ENCODE data around the gene RAB33B. TPM values are rescaled to one million over a fixed set of nuclear protein-coding genes. Genes with fewer than 3 reads are reported as not detected.
"Not testable (repeated sequence)": the region's sequence is repeated elsewhere in the genome, so short reads cannot be mapped to it uniquely, and the experiment has no call there.

Gene RAB33B
- total RNA-seq = 10 to 100 TPM in 3 of 4 donors, 1 to 10 TPM in 1; 7.9 to 13.6 (median 12.0) TPM

DNA sequence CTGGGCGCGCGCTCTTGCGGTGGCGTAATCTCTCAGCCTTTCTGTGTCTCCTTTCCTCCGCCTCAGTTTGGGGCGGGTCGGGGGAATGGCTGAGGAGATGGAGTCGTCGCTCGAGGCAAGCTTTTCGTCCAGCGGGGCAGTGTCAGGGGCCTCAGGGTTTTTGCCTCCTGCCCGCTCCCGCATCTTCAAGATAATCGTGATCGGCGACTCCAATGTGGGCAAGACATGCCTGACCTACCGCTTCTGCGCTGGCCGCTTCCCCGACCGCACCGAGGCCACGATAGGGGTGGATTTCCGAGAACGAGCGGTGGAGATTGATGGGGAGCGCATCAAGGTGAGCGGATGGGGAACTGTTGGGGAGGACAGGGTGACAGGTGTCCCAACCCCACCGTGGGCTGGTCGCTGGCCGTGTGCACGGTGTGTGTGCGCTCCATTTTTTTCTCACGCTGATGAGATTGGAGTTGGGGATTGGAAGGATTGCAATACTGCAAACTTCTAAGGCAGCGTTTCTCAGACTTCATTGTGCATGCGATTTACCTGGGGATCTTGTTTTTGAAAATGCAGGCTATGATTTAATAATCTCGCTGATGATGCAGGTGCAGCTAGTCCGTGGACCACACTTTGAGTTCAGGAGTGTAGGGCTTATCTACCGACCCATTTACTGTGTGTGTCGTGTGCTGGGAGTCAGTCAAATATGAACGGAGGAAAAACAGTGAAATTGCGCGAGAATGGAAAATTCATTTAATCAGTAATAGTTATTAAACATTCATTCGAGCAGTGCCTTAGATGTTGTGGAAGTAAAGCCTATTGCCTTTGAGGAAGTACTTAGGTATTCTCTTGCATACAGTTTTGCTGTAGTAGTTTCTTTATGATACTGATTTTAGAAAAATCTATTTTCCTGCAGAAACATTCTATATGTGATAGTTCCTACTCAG, at the start of gene RAB33B:
Gene RAB33B, plus strand, starts transcription at position 11 of the 935 bp plus-strand sequence. Its CDS starts 75 bp downstream, at position 86.
- intact Hi-C loops (cut with DNase I) = loop anchor here (10.0 kb wide), 1 partner anchor 100 kb away; the partner anchor contains the start of gene SETD7

GRCh38 chr4:139410312-139410711, 43.6 kb upstream of the RAB33B start:
- DNase-seq = no peak
- no peaks in the 10 kb centered on the region for H3K4me1 ChIP-seq
- H3K36me3 ChIP-seq = no peaks in the 10 kb centered on the region
- intact Hi-C loops (cut with DNase I) = no loop called here
- no peak overlapping the region for H3K27ac ChIP-seq
- no peak for TF ChIP-seq CTCF (IDR thresholded peaks at IDR 0.05)
- no peak for TF ChIP-seq POLR2A (IDR thresholded peaks at IDR 0.05)
- no peak overlapping the region for H3K4me3 ChIP-seq (replicated peaks in 1 of 3)
- no peaks in the 10 kb centered on the region for H3K9me3 ChIP-seq
- no peaks in the 10 kb centered on the region for H3K27me3 ChIP-seq

More for the DNA sequence above, at the start of gene RAB33B:
- Histone ChIP-seq H3K36me3 (no peaks in the 10 kb centered on the region), H3K9me3 (no peaks in the 10 kb centered on the region), H3K27me3 (no peaks in the 10 kb centered on the region), H3K4me1 (peaks cover 35 to 44% of the 10 kb centered on the region in 2 donors), H3K4me3 (replicated peaks in 1 of 3) (peak within 1 kb of the TSS; percentile 67 to 86 (median 70)), H3K27ac (peak within 1 kb of the TSS; percentile 91 to 98 (median 93))
- WGBS, 2 donors = 1 to 2% methylated on average over 30 to 45 of the region's 46 CpGs
- no peak for TF ChIP-seq CTCF (IDR thresholded peaks at IDR 0.05)
- TF ChIP-seq POLR2A (IDR thresholded peaks at IDR 0.05) = peak; percentile 69 to 87
- no peak for DNase-seq

- H3K36me3 ChIP-seq; DNase-seq; H3K4me3 ChIP-seq (replicated peaks in 1 of 3); H3K4me1 ChIP-seq; H3K27ac ChIP-seq; H3K27me3 ChIP-seq; intact Hi-C loops (cut with DNase I); H3K9me3 ChIP-seq: not testable (repeated sequence)
- 57 to 59% methylated on average over 8 of the region's 8 CpGs for WGBS, 2 donors
These were observed 39.2 kb upstream of the RAB33B start for GRCh38 chr4:139414671-139415210.

DNA sequence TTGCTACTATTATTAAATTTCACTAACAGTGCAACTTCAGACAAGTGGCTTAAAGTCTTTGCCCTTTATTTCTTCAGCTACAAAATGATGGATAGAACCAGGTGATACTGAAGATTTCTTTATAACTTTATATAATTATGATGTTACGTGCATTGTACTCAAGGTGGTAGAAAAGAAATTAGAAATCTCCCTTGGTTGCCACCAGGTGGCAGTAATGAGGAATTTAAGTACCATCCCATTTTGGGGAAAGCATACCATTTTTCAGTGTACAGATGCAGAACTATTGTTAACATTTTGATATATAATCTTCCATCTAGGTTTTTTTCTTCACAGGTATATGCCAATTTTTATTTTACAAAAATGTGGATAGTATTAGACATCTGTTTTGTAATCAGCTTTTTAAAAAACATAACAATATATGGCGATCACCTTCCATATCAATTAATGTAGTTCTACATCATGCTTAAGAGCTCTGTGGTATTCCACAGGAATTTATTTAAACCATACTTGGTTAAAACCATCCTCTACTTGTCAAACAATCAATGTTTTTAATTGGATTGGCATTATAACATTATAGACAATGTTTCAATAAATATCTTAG, 37.7 kb upstream of the RAB33B start:
- intact Hi-C loops (cut with DNase I) = no loop called here
- TF ChIP-seq CTCF (IDR thresholded peaks at IDR 0.05) = peak in 5 of 6 experiments; percentile 43 to 71 (median 54)
- TF ChIP-seq POLR2A (IDR thresholded peaks at IDR 0.05) = no peak

DNA sequence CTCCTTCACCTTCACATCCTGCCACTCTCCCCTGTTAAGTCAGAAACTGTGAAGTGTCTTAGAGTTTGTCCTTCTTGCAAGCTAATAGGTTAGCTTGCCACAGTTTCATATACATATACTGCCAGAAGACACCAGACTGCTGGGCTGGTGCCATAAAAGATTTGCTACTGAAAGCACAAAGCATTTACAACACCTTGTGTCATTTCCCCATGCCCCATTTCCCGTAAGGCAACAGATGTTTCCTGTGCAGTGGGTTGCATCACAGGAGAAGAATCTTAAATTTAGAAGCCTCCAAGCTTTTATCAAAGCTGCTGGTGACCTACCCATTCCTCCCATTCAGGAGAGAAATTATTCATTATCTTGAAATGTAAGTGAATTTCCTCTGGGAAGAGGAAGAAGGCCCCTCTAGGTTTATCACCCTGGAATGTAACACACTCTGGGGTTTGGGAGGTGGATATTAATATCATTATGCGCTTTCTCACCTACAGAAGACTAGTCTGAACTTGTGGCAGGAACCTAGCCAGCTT, 34.5 kb upstream of the RAB33B start:
- WGBS, 2 donors = 76 to 82% methylated on average over 2 of the region's 2 CpGs
- no peaks in the 10 kb centered on the region for H3K4me1 ChIP-seq
- TF ChIP-seq POLR2A (IDR thresholded peaks at IDR 0.05) = no peak
- no peak for TF ChIP-seq CTCF (IDR thresholded peaks at IDR 0.05)
- H3K9me3 ChIP-seq = no peaks in the 10 kb centered on the region
- no peak overlapping the region for H3K4me3 ChIP-seq (replicated peaks in 1 of 3)
- intact Hi-C loops (cut with DNase I) = no loop called here
- H3K27me3 ChIP-seq = no peaks in the 10 kb centered on the region
- H3K27ac ChIP-seq = peak overlapping the region in 1 of 3 donors; percentile 27
- DNase-seq = peak; percentile 23 to 28
- no peaks in the 10 kb centered on the region for H3K36me3 ChIP-seq

More for the DNA sequence above, 37.7 kb upstream of the RAB33B start:
- H3K4me1 ChIP-seq = no peaks in the 10 kb centered on the region
- H3K27ac ChIP-seq = no peak overlapping the region
- H3K27me3 ChIP-seq = no peaks in the 10 kb centered on the region
- 84 to 87% methylated on average over 2 of the region's 2 CpGs for WGBS, 2 donors
- no peaks in the 10 kb centered on the region for H3K36me3 ChIP-seq
- no peaks in the 10 kb centered on the region for H3K9me3 ChIP-seq
- no peak for DNase-seq
- no peak overlapping the region for H3K4me3 ChIP-seq (replicated peaks in 1 of 3)
